ENCODE data around the gene PCBP2.

PCBP2 gene

DNA sequence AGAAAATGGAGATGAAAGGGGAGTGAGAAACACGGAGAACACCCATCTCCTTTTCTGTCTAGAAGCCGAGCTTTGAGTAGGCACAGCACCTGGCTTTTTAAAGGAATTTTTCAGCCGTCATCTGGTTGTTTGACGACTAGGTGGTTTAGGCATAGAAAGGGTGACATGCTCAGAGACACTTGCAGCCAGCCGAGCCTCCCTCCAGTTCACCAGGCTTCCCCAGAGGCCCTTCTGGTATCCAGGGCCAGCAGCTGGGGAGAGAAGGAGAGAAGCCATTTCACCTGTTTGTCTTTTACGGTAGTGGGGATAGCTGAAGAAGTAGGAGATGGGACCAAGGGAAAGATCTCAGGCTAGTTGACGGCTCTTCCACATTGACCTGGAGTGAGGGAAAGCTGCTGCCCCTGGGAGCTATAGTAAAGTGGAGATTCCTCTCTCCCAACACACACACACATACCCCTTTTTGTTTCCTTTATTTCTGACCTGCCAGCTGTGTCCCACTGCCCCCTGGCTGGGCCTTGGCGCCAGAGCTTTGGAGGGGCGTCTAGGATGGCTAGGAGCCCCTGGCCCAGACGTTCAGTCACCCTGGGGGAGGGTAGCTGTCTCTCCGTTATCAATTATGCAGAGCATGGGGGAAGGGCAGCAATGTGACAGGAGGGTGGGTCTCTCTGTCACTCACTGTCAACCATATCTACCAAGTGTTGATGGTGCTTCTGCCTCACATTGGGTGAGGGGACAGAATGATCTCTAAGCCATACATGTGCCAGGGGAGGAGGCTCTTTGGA, 41.9 kb downstream of the PCBP2 start:
- DNase-seq (ENCODE audit: low read depth), result no peak

DNA sequence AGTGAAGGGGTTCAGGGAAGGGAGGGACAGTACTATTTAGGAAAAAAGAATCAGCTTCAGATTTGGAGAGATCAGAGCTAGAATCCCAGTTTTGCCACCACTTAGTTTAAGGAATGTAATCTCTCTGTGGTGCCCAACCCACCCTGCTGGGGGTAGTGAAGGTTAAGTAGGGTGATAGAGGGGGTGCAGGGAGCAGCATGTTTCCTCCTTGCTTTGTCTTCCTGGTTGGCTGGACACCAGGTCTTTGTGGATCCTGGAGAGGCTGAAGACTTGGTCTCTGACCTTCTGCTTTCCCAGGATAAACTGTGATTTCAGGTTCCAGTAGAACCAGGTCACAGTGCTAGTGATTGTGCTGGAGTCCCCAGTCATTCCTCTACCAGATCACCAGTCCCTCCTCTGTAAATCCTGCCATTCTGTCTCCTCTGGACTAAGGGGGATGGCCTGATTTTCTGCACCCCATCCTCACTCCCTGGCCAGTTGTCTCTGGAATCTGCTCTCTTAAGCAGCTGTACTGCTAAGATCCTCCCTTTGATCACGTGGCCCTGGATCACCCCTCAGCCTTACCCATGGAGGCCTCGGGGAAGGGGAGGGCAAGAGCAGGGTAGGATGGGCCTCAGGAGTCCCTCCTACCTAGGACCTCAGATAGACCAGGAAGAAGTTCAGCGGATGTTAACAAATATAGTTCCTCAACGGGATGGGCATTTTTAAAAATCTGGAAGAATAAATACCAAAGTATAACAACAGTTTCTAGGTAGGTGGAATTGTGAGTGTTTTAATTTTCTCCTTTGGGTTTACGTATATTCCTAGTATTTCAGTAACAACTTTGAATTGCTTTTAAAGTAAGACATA, 44.2 kb downstream of the PCBP2 start:
- no peak for DNase-seq (ENCODE audit: low read depth)

DNA sequence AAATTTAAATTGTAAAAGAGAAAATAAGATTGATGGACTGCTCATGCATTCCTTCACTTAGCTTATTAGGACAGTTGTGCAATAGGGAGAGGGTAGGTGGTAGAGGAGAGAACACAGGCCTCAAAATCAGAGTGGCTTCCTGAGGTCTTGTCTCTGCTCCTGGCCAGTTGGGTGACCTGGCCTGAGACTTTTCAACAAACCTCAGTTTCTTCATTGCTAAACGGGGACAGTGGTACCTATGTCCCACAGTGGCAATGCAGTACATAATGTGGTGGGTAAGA, 44.8 kb downstream of the PCBP2 start:
- no peak for DNase-seq (ENCODE audit: low read depth)

DNA sequence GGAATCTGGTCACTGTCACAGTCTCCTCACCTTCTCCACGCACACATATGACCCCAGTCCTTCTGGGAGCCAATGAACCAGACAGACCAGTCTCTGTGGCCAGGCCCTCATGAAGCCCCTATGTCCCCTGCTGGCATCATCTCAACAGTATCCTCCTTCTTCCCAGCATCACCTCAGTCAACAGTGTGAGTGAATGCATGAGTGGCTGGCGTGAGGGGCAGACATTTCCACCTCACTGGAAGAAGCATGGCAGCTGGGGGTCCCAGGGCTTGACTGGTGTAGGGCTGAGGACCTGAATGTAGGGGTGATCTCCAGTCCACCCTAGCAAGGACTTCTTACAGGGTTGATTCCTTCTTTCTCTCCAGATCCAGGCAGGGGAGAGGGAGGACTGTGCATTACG, 45.6 kb downstream of the PCBP2 start:
- DNase-seq (ENCODE audit: low read depth), result no peak

DNA sequence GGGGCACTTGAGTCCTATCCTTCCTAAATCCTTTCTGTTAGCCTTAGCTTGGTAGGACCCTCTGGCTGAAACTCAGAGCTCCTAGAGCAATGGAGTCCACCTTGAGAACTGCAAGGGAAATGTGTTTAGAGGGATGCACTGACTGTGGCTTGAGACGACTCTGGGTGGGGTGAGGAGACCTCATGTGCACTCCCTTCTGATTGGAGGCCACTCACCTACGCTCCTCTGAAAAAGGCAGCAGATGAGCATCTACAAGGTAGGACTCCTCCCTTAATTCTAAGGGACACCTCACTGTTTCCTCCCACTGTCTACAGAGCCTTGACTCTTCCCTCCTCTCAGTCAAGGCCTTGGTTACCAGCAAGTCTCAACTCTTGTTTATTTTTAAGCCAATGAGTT, 46.3 kb downstream of the PCBP2 start:
- DNase-seq (ENCODE audit: low read depth), result no peak

DNA sequence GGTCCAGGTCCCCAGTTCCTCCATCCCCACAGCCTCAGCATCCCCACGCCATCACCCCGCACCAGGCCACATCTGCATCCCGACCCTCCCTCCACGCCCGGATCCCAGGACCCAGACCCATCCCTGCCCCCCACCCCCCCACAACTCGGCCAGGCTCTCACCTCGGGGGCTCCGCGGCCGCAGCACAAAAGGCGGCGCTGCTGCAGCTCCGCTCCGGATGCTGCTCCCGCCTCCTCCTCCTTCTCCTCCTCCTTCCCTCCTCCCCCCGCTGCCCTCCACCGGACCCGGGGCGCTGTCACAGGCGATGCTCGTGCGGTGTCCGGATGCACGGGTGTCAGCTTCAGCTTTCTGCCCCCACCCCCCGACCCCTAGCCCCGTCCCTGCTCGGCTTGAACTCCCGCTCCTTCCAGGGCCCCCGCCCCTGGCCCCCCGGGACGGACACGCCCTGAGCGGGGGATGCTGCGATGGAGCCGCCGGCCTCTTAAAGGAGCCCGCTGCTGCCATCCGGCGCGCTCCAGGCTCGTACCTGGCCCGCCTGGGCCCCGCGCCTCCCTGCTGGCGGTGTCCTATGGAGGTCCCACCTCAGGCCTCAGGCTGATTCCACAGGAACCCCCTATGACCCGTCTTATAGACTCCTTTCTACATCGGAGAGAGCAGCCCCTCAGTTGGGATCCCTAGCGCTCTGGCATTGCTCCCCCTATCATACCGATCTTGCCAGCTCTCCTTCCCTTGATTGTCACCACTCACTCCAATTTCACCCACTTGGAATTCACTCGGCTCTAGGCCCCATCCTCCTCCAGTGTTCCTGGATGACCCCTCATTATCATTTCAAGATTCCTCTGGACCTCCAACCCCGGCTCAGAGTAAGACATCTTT, 47.6 kb downstream of the PCBP2 start, which contains the start of gene MAP3K12:
TSS of gene MAP3K12 (minus strand) at position 193 of the 876 bp plus-strand sequence. CDS start 12,067 bp downstream, outside the sequence.
- peak; percentile 48 for DNase-seq (ENCODE audit: low read depth)

DNA sequence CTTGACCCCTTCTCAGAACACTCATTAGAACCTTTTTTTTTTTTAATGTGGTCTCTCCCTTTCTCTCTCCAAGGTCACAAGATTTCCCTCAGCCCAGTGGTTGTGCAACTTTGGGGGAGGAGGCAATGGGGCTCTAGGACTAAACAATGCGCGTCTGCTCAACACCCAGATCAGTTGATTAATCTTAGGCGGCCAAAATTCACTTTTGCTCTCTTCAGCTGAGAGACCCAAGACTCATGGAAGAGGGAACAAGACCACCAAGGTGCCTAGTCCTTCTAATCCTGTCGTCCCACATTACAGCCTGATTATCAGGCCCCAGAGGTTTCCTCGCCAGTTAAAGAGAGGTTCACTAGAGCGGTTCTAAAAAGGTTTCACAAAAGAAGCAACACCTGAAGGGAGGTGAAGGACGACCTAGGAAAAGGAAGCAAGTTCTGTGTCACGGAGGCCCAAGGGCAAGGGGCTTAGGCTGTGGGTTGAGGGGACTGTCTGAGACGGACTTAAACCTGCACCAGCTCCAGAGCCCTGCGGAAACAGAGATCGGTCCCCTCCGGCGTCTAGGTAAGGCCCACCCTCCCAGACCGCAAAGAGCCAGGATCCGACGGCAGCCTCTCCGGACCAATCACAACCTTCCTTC, 48.4 kb downstream of the PCBP2 start:
- DNase-seq (ENCODE audit: low read depth), result no peak

DNA sequence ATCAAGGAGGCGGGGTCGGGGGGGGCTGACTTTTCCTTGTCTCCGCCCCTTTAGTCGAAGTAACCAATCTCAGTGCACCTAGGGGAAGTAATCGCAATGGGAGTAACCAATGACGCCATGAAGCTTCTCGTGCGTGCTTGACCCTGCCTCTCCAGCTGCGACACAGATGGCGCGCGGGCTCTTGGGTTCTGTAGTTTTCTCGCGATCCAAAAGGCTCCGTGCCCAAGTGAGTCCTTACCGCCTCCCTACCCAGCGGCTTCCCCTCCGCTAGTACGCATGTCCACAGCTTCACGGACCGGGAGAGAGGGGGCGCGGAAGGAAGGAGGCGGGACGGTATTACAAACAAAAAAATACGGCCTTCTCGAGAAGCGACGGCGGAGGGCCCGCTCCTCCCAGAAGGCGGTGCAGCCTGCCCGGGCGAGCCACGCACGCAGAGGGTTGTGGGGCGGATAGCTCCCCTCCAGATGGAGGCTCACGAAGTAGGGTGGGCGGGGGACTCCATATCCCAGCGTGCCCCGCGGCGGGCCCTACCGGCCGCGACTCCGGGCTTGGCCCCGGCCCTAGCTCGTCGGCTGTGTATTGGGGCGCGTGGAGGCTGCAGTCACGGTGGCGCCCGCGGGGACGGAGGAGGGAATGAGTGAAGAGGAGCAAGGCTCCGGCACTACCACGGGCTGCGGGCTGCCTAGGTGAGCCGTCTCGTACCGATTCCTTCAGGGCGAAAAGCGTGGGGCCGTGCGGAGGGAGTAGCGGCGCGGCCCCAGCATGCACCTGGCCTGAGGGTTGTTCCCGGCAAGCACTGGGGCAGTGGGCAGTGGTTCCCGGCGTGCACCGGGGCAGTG, 49.1 kb downstream of the PCBP2 start, which contains the start of gene TARBP2:
TSS of gene TARBP2 (plus strand) at position 508 of the 839 bp plus-strand sequence. CDS start at position 634, 126 bp downstream.
- DNase-seq (ENCODE audit: low read depth), result peak; percentile 92

DNA sequence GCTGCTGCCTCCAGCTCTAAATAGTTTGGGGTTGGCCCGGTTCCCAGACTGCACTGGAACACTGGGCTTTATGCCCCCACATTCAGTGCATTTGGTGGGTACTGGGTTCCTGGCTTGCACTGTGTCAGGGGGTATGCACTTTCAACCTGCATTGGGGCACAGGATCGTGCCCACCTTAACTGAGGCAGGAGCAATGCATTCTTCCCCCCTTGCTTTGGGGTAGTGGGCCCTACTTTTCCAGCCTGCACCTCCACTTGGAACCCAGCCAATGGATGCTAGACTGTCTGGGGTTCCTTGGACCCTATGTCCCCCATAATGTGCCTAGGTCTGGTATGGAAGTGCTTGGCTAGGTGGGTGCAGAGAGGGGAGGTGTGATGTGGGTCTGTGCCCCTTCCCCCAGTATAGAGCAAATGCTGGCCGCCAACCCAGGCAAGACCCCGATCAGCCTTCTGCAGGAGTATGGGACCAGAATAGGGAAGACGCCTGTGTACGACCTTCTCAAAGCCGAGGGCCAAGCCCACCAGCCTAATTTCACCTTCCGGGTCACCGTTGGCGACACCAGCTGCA, 49.8 kb downstream of the PCBP2 start:
- DNase-seq (ENCODE audit: low read depth), result no peak

DNA sequence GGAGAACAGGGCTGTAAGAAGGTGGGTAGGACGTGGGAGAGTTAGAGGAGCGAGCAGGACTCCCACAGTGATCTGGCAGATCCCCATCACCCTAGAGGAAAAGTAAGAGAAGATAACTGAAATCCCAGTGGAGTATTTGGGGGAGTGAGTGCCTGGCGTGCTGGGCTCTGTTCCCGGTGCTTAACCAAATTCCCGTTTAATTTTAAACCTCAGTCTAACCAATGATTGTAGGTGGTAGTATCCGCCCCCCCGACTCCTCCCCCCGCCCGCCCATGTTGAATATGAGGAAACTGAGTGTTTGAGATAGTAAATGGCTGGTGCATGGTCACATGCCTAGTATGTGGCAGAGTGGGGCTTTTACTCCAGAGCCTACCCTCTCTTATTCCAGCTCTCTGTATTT, 50.4 kb downstream of the PCBP2 start:
- no peak for DNase-seq (ENCODE audit: low read depth)

DNA sequence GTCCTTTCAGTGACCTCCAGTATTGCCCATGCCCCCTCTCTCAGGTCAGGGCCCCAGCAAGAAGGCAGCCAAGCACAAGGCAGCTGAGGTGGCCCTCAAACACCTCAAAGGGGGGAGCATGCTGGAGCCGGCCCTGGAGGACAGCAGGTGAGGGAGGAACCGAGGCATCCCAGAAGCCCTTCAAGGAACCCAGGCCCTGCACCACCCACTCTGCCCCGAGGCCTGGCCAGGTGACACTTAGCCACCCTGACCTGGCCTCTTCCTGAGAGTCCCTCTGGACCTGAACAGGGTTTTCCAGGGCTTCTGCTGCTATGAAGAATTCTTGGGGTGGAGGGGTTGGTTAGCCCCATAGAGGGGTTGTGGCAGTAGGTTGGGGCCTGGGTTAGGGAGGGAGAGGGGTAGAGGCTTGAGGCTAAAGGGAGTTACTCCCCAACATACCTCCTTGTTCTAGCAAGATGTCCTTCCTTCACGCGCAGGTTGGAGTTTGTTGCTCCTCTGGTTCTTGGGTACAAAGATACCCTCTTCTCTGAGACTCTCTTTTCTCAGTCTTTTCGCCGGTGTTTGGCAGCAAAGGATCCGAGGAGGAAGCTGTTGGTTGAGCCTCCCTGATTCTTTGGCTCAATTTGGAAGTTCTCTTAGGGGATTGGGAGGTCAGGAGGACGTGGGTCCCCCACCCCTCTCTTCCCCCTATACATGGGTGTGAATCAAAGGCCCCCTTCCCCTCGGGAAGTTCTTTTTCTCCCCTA, 51.3 kb downstream of the PCBP2 start:
- DNase-seq (ENCODE audit: low read depth), result no peak

DNA sequence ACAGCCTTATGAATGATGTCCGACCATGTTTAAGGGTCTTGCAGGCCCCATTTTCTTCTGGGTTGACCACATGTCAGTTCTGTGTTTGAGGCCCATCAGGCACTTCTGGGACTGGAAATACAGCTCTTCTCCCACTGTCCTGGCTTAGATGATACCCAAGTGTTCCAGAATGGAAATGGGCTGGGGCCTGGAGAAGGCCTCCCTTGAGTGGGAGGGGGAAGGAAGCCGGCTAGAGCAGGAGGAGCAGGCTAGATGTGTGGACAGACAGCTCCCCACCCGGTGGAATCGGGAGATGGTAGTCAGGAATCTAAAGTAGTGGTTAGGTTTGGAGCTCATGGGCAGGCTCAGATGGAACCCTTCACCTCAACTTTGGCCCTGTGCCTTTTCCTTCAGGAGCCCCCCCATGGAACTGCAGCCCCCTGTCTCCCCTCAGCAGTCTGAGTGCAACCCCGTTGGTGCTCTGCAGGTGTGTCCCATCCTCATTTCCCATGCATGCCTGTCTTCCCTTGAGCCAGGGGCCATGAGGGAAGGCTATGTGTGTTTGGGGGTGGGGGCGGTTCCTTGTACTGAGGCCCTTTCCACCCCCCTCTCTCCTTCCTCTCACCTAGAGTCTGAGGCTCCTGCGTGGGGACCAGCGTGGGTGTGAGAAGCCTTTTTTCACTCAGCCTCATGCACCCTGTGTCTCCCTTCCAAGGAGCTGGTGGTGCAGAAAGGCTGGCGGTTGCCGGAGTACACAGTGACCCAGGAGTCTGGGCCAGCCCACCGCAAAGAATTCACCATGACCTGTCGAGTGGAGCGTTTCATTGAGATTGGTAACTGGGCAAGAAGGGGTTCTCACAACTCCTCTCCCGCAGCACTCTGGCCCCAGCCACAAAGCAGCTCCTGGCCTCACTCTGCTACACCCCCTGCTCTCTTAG, 52.4 kb downstream of the PCBP2 start:
- no peak for DNase-seq (ENCODE audit: low read depth)

DNA sequence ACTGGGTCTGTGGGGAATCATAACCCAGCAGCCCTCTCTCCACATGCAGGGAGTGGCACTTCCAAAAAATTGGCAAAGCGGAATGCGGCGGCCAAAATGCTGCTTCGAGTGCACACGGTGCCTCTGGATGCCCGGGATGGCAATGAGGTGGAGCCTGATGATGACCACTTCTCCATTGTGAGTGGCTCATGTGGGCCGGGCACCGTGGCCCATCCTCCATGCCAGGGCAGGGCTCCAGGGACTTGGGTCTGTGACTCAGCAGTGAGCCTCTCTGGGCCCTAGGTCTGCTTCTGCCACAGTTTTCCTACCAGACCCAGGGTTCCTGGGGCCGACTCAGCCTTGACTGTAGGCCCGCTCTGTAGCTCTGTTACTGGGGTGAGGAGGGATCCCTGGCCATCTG, 53.2 kb downstream of the PCBP2 start:
- no peak for DNase-seq (ENCODE audit: low read depth)

DNA sequence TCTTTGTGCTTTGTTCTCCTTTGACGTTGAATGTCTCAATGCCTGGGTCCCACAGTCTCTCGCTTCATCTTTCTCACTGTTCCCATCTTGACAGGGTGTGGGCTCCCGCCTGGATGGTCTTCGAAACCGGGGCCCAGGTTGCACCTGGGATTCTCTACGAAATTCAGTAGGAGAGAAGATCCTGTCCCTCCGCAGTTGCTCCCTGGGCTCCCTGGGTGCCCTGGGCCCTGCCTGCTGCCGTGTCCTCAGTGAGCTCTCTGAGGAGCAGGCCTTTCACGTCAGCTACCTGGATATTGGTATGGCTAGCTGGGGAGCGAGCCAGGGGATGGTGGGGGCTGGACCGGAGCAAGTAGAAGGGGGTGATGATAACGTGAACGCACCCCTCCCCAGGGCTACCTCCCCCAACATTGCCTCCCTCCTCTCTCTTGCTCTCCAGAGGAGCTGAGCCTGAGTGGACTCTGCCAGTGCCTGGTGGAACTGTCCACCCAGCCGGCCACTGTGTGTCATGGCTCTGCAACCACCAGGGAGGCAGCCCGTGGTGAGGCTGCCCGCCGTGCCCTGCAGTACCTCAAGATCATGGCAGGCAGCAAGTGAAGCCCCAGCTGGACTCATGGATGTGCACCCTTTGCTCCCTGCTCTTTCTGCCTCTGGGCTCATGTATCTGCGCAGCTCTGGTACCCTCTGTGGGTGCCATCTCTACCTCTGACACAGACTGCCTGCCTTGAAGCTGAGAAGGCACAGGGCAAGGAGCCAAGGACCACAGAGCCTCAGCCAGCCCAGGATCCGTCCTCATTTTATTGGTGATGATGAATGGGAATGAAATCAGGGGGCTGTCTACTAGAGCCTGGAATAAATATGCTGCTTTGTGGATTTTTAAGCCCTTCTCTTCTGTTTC, 53.9 kb downstream of the PCBP2 start:
- no peak for DNase-seq (ENCODE audit: low read depth)

DNA sequence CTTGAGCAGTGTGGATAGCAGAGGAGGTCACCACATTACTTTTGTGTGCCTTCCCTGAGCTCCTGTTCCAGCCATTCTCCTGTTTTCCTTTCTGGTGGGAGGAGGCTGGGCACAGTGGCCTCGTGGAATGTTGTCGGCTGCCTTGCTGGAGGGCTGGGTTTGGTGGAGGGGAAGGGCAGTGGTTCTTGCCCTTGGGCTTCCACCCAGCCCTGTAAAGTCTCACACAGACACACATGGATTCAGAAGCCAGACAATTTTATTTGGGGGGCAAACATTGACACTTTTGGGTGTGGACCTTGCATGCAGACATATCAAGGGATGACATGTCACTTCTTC, 54.5 kb downstream of the PCBP2 start:
- no peak for DNase-seq (ENCODE audit: low read depth)

DNA sequence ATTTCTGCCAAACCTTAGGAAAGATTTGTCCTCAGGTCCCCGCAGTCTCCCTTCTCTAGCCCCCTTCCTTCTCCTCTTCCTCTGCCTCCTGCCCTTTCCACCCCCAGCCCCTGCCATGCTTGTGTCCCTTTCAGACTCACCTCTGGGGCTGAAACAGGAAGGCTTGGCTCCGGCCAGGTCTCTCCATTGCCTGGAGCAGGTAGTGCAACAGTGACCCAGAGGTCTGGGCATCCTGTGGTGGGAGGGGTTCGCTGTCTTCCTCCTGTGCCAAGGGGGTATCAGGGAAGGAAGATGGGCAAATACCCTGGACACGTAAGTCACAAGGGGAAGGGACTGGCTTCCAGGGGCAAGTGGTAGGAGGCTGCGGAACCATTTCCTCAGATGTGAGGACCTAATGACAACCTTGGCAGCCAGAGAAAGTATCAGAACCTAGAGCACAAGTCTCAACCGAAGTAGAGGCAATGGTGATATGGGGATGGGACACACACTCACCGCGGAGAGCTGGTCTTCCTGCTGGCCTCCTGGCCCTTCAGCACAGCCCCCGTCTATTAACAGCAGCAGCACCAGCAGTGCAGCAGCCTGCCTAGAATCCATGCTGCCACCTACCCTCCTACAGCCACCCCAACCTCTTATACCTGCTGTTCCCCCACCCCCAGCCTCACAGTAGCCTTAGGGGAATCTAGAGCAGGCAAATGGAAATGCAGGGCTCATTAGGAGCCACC, 55.1 kb downstream of the PCBP2 start, which contains the start of gene NPFF:
TSS of gene NPFF (minus strand) at position 604 of the 722 bp plus-strand sequence. CDS start at position 594, 10 bp downstream.
- no peak for DNase-seq (ENCODE audit: low read depth)

DNA sequence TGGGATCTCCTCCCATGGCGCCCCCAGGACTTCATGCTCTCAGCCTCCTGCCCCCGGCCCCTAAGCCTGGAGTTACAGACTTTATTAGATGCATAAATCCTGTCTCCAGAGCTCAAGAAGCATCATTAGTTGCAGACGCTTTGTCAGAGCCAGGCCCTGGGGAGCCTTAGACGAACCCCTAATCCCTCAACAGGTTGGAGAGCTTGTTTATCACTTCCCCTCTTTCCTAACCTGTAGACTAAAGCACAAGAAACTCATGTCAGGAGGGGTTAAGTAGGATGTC, 55.6 kb downstream of the PCBP2 start:
- no peak for DNase-seq (ENCODE audit: low read depth)
